WI38 (cell line): ENCODE results near the gene AIFM2.

Source experiments
- H3K4me3 ChIP-seq: 2 replicates; pipeline ENCODE4 v1.5.1; 2011; ENCODE audit warnings: low read depth, mild to moderate bottlenecking, control low read depth, low read length
- TF ChIP-seq, protein P1 (sequence below): IDR thresholded peaks from 2 replicates; pipeline ENCODE4 v1.5.1; 2012; ENCODE audit warnings: low read depth, mild to moderate bottlenecking, control low read depth, low read length

AIFM2 gene

GRCh38 chr10:70139151-70139996, 6.7 kb upstream of the AIFM2 start:
- TF ChIP-seq, protein P1, sequence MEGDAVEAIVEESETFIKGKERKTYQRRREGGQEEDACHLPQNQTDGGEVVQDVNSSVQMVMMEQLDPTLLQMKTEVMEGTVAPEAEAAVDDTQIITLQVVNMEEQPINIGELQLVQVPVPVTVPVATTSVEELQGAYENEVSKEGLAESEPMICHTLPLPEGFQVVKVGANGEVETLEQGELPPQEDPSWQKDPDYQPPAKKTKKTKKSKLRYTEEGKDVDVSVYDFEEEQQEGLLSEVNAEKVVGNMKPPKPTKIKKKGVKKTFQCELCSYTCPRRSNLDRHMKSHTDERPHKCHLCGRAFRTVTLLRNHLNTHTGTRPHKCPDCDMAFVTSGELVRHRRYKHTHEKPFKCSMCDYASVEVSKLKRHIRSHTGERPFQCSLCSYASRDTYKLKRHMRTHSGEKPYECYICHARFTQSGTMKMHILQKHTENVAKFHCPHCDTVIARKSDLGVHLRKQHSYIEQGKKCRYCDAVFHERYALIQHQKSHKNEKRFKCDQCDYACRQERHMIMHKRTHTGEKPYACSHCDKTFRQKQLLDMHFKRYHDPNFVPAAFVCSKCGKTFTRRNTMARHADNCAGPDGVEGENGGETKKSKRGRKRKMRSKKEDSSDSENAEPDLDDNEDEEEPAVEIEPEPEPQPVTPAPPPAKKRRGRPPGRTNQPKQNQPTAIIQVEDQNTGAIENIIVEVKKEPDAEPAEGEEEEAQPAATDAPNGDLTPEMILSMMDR: no peak
- no peak overlapping the region for H3K4me3 ChIP-seq

DNA sequence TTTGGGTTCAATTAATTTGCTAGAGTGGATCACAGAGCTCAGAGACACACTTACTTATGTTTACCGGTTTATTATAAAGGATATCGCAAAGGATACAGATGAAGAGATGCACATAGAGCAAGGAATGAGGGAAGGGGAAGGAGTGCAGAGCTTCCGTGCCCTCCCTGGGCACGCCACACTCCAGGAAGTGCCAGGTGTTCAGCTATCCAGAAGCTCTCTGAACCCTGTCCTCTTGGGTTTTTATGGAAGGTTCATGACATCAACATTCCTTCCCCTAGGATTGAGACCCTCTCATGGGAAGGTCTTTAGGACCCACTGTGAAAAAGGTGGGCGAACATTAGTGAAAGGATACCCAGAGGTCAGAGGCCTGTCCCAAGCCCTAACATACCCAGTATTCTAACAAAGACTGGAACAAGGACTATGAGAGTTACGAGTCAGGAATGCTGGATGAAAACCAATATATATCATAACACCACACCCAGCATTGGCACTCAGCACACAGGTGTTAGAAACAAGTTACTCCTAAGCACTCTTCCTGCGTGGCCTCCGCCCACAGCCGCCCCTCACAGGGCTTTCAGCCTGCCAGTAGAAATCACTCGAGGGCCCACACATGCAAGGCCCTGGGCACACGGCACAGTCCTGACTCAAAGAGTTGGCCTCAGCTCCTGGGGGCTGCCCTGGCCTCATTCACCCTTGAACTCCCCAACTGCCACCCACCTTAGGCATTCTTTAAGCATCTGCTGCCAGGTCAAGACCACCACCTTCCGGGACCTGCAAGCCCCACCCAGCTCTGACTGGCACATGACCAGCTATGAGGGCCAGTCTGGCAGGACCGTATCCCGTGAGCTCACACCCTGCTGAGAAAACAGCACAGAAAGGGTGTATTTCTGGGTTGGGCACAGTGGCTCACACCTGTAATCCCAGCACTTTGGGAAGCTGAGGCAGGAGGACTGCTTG, 5.6 kb upstream of the AIFM2 start:
- TF ChIP-seq, protein P1: no peak
- no peak overlapping the region for H3K4me3 ChIP-seq

GRCh38 chr10:70137135-70137534, 4.5 kb upstream of the AIFM2 start:
- no peak overlapping the region for H3K4me3 ChIP-seq
- TF ChIP-seq, protein P1: no peak

DNA sequence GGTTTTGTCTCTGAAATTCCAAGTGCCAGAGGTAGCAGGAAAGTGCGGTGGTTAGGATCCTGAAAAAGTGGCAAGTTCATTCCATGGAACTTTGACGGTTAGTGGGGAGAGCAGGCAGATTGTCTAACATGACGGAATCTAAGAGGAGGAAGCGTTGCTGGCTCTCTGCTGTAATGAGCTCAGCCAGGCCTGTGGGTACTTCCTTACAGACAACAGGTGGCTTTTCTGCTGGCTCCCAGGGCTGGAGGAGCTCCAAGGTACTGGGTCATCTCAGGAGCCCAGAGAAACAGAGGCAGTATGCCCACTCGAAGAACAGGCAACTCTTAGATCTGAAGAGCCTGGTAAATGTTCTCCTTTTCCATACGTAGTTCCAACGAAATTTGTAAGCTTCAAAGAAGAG, 3.1 kb upstream of the AIFM2 start:
- TF ChIP-seq, protein P1: no peak
- no peak overlapping the region for H3K4me3 ChIP-seq

- TF ChIP-seq, protein P1: no peak
- H3K4me3 ChIP-seq: no peak overlapping the region
Measured at GRCh38 chr10:70135046-70135445, 2.4 kb upstream of the AIFM2 start.

DNA sequence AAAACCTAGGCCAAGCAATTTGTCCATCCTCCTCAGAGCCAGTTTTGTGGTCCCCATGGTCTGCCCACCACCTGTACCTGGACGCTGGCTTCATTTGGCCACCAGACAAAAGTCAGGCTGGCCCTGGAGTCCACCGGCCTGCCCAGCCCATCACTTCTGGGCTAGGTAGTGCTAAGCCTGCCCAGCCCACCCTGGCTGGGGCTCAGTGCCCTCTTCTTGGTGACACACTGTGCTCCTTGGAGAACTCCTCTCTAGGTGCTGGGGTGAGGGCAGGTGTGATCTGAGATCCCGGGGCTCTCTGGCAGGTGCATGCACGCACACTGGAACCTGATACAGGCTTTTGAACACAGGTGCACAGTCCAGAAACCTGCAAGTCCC, 1.1 kb downstream of the AIFM2 start:
- peak overlapping the region; percentile 83 for H3K4me3 ChIP-seq
- TF ChIP-seq, protein P1: no peak
